ENCODE data around the gene EPN1. TPM values are rescaled to one million over a fixed set of nuclear protein-coding genes. Genes with fewer than 3 reads are reported as not detected.

The EPN1 gene
- total and polyA plus RNA-seq, 9 of the 15 experiments (the other 6 are each of a cell fraction or from before 2014, with no cell fraction given), result 0.08 to 138 (median 12.7) TPM

- TF ChIP-seq ZBTB49 (CRISPR knock-in tag; IDR thresholded peaks at IDR 0.05; ENCODE audit: borderline replicate concordance), result no peak
- TF ChIP-seq ASH1L (IDR thresholded peaks at IDR 0.05; ENCODE audit: borderline replicate concordance, low read depth, partially characterized antibody), result no peak
- no peak for TF ChIP-seq HSF4 (CRISPR knock-in tag; IDR thresholded peaks at IDR 0.05; ENCODE audit: borderline replicate concordance)
- peak; percentile 66; the same call in 1 of the 2 replicates for TF ChIP-seq ZBTB2 (IDR thresholded peaks at IDR 0.05)
- no peak for TF ChIP-seq ZFP1 (CRISPR knock-in tag; IDR thresholded peaks at IDR 0.05)
- no peak for TF ChIP-seq HNRNPK (IDR thresholded peaks at IDR 0.05; ENCODE audit: low read depth, low read length, poor library complexity, severe bottlenecking)
- TF ChIP-seq CTBP1 (IDR thresholded peaks at IDR 0.05; ENCODE audit: borderline replicate concordance), result peak; percentile 66; the same call in 1 of the 2 replicates
- TF ChIP-seq MTA2 (IDR thresholded peaks at IDR 0.05; ENCODE audit: low read depth), result no peak
- TF ChIP-seq HMG20B (CRISPR knock-in tag; IDR thresholded peaks at IDR 0.05), result no peak
- no peak for TF ChIP-seq ZNF431 (CRISPR knock-in tag; IDR thresholded peaks at IDR 0.05)
- no peak for TF ChIP-seq NONO (IDR thresholded peaks at IDR 0.05; ENCODE audit: low read depth in 2 of 2, low read length in 1 of 2)
- peak; percentile 84 for TF ChIP-seq NEUROD1 (IDR thresholded peaks at IDR 0.05; ENCODE audit: borderline replicate concordance, low read depth, low read length, partially characterized antibody)
- no peak for TF ChIP-seq ZNF445 (CRISPR knock-in tag; IDR thresholded peaks at IDR 0.05; ENCODE audit: low read depth)
- no peak for TF ChIP-seq NFATC3 (IDR thresholded peaks at IDR 0.05)
- no peak for TF ChIP-seq TCF15 (CRISPR knock-in tag; IDR thresholded peaks at IDR 0.05)
- no peak for TF ChIP-seq ZNF79 (CRISPR knock-in tag; IDR thresholded peaks at IDR 0.05; ENCODE audit: low read depth)
- TF ChIP-seq SMARCE1 (IDR thresholded peaks at IDR 0.05), result no peak
- TF ChIP-seq ZSCAN29 (IDR thresholded peaks at IDR 0.05), result no peak
- no peak for TF ChIP-seq E2F3 (CRISPR knock-in tag; IDR thresholded peaks at IDR 0.05)
- no peak for TF ChIP-seq U2AF2 (optimal IDR thresholded peaks at IDR 0.05; ENCODE audit: low read depth, low read length)
- no peak for TF ChIP-seq TCFL5 (CRISPR knock-in tag; conservative IDR thresholded peaks at IDR 0.05)
- TF ChIP-seq ZNF511 (CRISPR knock-in tag; IDR thresholded peaks at IDR 0.05), result peak; percentile 33; the same call in 1 of the 2 replicates
Measured at GRCh38 chr19:55643003-55643886, 31.8 kb upstream of the EPN1 start, which contains the start of gene ZNF581 (continued).
